Erythroblast (primary cell): ENCODE data around the gene AK8.

Experiments
- GATA1 ChIP-seq: IDR thresholded peaks from 2 replicates; pipeline ENCODE4 v1.6.1; 2011; ENCODE audit warnings: low read depth, mild to moderate bottlenecking, control low read depth, low read length, moderate library complexity
- POLR2A ChIP-seq: IDR thresholded peaks from 2 replicates; pipeline ENCODE4 v1.6.1; 2011; ENCODE audit warnings: mild to moderate bottlenecking, low read length

DNA sequence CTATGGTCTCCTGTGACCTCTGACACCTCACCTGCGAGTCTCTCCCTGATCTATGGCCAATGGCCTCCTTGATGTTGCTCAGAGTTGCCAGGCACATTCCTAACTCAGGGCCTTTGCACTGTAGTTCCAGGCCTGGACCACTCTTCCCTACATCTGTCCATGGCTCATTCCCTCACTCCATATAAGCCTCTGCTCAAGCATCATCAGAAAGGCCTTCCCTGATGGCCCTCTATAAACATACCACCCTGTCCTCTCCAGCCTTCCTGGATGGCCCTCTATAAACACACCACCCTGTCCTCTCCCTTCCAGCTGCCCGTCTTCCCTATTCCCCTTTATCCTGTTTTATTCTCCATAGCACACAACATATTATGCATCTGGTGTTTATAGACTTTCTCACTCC lies 105.0 kb downstream of the AK8 start:
- no peak for TF ChIP-seq POLR2A
- TF ChIP-seq GATA1, result no peak
